ENCODE measurements around the gene CADM2. TPM values are rescaled to one million over a fixed set of nuclear protein-coding genes. Genes with fewer than 3 reads are reported as not detected.

CADM2 gene
- total RNA-seq, 4 donors from 2014 or later, result 0.13 to 4.3 (median 4.1) TPM

DNA sequence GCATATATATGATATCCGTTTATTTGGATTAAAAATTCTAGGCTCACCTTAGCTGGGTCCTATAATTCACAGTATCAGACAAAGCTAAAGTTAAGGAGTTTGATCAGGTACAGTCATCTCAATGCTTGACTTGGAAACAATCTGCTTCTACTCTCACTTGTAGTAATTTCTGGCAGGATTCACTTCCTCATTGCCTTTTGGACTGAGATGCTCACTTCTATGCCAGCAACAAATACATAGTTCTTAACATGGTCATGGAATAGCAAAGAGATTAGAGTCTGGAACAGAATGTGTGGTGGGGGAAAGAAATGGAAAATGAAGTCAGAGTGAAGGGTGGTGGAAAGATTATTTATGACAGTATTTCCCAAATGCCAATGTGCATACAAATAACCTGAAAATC, 693.6 kb downstream of the CADM2 start:
- no peak for DNase-seq
- 88 to 97% methylated on average over 1 of the region's 1 CpG for WGBS, 2 donors
- H3K27ac ChIP-seq, result no peak overlapping the region
- H3K4me1 ChIP-seq, result no peaks in the 10 kb centered on the region
- no peaks in the 10 kb centered on the region for H3K9me3 ChIP-seq
- intact Hi-C loops (cut with DNase I), result no loop called here
- no peak for TF ChIP-seq POLR2A (IDR thresholded peaks at IDR 0.05)
- TF ChIP-seq, protein P1, sequence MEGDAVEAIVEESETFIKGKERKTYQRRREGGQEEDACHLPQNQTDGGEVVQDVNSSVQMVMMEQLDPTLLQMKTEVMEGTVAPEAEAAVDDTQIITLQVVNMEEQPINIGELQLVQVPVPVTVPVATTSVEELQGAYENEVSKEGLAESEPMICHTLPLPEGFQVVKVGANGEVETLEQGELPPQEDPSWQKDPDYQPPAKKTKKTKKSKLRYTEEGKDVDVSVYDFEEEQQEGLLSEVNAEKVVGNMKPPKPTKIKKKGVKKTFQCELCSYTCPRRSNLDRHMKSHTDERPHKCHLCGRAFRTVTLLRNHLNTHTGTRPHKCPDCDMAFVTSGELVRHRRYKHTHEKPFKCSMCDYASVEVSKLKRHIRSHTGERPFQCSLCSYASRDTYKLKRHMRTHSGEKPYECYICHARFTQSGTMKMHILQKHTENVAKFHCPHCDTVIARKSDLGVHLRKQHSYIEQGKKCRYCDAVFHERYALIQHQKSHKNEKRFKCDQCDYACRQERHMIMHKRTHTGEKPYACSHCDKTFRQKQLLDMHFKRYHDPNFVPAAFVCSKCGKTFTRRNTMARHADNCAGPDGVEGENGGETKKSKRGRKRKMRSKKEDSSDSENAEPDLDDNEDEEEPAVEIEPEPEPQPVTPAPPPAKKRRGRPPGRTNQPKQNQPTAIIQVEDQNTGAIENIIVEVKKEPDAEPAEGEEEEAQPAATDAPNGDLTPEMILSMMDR (IDR thresholded peaks at IDR 0.05), result no peak
- no peaks in the 10 kb centered on the region for H3K36me3 ChIP-seq
- no peaks in the 10 kb centered on the region for H3K27me3 ChIP-seq
- no peak overlapping the region for H3K4me3 ChIP-seq (replicated peaks in 1 of 3)

DNA sequence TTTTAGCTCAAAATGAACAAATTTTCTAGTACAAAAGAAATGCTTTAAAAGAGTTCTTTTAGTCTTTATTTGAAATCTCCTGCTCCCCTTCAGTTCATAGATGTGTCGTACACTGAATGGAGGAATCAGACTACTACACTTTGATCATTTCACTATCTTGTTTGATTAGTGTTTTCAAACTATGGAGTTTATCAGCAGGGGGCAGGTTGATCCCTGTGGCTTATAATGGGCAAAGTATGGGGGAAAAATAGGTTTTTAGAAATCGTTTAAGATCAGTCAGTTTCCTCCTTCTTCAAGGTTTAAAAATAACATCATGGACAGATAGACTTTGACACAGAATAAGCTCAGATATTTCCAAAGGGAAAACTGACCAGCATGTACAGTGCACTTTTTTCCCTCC, 701.7 kb downstream of the CADM2 start:
- DNase-seq, result no peak
- 67% methylated on average over 2 of the region's 2 CpGs for WGBS, 2 donors

DNA sequence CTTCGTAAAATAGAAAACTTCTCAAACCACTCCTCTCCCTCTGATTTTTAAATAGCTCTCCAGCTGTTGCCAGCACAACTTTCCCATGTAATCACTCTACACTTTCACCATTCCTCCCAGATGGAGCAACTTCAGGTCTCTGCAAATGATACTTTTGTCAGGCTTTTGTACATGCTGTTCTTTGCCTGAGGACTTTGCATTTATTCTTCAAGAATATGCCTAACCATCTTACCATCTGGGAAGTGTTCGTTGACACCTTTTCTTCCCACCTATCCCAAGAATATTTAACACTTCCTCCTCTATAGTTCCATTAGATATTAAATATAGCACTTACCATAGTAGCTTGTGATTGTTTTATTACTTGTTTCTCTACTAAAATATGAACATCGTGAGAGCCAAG, 703.7 kb downstream of the CADM2 start:
- Histone ChIP-seq H3K27ac (no peak overlapping the region), H3K4me1 (no peaks in the 10 kb centered on the region), H3K27me3 (no peaks in the 10 kb centered on the region), H3K9me3 (no peaks in the 10 kb centered on the region), H3K36me3 (no peaks in the 10 kb centered on the region), H3K4me3 (replicated peaks in 1 of 3) (no peak overlapping the region)
- no peak for DNase-seq
- TF ChIP-seq POLR2A (IDR thresholded peaks at IDR 0.05), result no peak
- TF ChIP-seq, protein P1 (IDR thresholded peaks at IDR 0.05), result no peak
- WGBS, 2 donors, result 86 to 89% methylated on average over 3 of the region's 3 CpGs
- intact Hi-C loops (cut with DNase I), result no loop called here

More for the DNA sequence above, 701.7 kb downstream of the CADM2 start:
- TF ChIP-seq, protein P1 (IDR thresholded peaks at IDR 0.05), result no peak
- TF ChIP-seq POLR2A (IDR thresholded peaks at IDR 0.05), result no peak
- Histone ChIP-seq H3K4me1 (no peaks in the 10 kb centered on the region), H3K27me3 (no peaks in the 10 kb centered on the region), H3K36me3 (no peaks in the 10 kb centered on the region), H3K4me3 (replicated peaks in 1 of 3) (no peak overlapping the region), H3K9me3 (no peaks in the 10 kb centered on the region), H3K27ac (no peak overlapping the region)
- intact Hi-C loops (cut with DNase I), result no loop called here

DNA sequence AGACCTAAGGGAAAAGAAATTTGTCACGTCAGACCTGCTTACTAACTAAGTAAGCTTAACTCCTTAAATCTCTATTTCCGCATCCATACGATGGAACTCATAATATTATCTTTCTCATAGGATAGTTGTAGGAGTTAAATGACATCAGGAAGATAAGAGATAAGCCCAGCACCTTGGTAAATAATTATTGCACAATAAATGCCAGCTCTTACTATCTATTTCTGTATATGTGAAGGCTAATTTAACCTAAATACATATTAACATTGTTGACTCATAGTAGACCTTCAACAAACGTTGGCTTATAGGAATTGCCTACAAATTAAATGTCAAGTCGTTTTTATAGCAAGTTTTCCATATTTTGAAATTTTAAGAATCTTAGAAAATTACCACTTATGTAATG, 709.0 kb downstream of the CADM2 start:
- intact Hi-C loops (cut with DNase I), result no loop called here
- no peak overlapping the region for H3K27ac ChIP-seq
- 85 to 88% methylated on average over 5 of the region's 5 CpGs for WGBS, 2 donors
- no peak overlapping the region for H3K4me3 ChIP-seq (replicated peaks in 1 of 3)
- no peak for TF ChIP-seq POLR2A (IDR thresholded peaks at IDR 0.05)
- TF ChIP-seq, protein P1 (IDR thresholded peaks at IDR 0.05), result no peak
- no peaks in the 10 kb centered on the region for H3K4me1 ChIP-seq
- H3K27me3 ChIP-seq, result no peaks in the 10 kb centered on the region
- H3K36me3 ChIP-seq, result no peaks in the 10 kb centered on the region
- no peak for DNase-seq
- H3K9me3 ChIP-seq, result no peaks in the 10 kb centered on the region

DNA sequence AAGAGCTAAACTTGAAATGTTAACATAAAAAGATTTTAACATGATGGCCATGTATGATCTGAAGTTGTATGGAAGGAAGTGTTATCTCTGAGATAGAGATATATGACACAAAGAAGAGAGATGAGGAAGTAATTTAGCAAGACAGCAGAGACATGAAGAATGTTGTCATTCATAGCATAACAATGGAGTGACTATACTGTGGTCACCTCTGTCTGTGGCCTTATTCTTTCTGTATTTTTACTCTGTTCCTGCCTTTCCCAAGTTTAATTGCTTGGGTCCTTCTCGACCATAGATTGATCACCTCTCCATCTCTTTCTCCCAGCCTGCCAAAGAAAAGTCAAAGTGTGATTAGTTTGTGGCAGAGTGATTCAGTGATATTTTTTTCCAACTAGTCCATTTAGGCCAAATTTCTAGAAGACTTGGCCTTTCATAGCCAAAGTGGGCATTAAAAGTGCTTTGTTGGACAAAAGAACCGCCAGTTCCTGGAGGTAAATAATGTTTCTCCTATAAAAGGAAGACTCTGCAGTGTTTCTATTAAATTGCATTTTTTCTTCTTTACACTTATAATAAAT, 711.9 kb downstream of the CADM2 start:
- H3K4me1 ChIP-seq, result no peaks in the 10 kb centered on the region
- DNase-seq, result no peak
- intact Hi-C loops (cut with DNase I), result no loop called here
- no peak overlapping the region for H3K27ac ChIP-seq
- no peaks in the 10 kb centered on the region for H3K36me3 ChIP-seq
- no peaks in the 10 kb centered on the region for H3K9me3 ChIP-seq
- no peak for TF ChIP-seq POLR2A (IDR thresholded peaks at IDR 0.05)
- TF ChIP-seq, protein P1 (IDR thresholded peaks at IDR 0.05), result no peak
- 65 to 82% methylated on average over 2 of the region's 2 CpGs for WGBS, 2 donors
- no peak overlapping the region for H3K4me3 ChIP-seq (replicated peaks in 1 of 3)
- H3K27me3 ChIP-seq, result no peaks in the 10 kb centered on the region

All from thyroid gland (tissue), 4 donors.